Dermis microvascular lymphatic vessel endothelial cell (primary cell): Measurements from ENCODE around the gene FAM219A. TPM values are rescaled to one million over a fixed set of nuclear protein-coding genes. Genes with fewer than 3 reads are reported as not detected.
"Not testable (repeated sequence)": the region's sequence is repeated elsewhere in the genome, so short reads cannot be mapped to it uniquely, and the experiment has no call there.

ENCODE experiments used
- DNase-seq, 2 donors: peaks; one replicate each; pipeline versions ENCODE4 v3.0.0 to v3.0.0-alpha.2; 2010; ENCODE audit warnings: low read depth in 2 of 2
- total RNA-seq: library from RNA; depleted of rRNA; stranded (reverse); fragments of >200 nt; gene quantifications from 2 replicates; pipeline ENCODE4 v1.2.1, GENCODE V29; 2014

The FAM219A gene
- total RNA-seq, 1 donor from 2014 or later: 5.0 TPM

DNA sequence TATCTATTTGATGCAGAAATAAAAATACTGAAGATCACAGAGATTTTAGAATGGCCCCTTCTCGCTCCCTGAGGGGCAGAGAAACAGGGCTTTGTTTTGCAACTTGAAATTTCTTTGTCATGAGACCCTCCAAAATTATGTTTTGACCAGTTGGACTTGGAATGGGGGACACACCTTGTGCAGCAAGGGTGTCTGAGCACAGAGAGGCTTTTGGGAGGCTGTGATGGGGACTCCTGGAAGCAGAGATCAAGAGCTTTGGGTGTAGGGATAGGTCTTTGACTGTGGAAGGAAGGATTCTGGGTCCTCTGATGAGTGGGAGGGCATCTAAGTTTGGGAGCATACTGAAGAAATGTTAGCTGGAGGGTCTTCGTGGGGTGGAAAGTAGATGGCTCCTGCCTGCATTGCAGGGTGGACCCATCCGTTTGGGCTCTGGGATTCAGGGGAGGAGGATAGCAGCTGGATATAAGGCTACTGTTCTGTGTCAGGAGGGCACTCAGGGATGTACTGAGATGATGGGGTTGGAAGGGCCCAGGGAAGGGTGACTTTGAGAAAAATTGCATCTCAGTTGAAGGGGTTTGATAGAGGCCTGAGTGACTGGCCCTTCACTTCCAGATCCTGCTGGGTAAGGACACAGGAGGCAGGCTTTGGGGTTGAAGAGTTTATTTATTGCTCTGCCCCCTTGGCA lies 79.9 kb downstream of the FAM219A start:
- no peak for DNase-seq

GRCh38 chr9:34377404-34377746 lies 81.0 kb downstream of the FAM219A start:
- peak in 1 of 2 donors; percentile 18 for DNase-seq

- peak in 1 of 2 donors; percentile 88 for DNase-seq
Measured at GRCh38 chr9:34376596-34377403, 81.6 kb downstream of the FAM219A start, which contains the start of gene MYORG. TSS of gene MYORG (minus strand) at chr9:34376898. CDS start at chr9:34372943, 3,955 bp downstream.

- peak in 1 of 2 donors; percentile 56 for DNase-seq
Measured at GRCh38 chr9:34375901-34376595, 82.3 kb downstream of the FAM219A start.

DNA sequence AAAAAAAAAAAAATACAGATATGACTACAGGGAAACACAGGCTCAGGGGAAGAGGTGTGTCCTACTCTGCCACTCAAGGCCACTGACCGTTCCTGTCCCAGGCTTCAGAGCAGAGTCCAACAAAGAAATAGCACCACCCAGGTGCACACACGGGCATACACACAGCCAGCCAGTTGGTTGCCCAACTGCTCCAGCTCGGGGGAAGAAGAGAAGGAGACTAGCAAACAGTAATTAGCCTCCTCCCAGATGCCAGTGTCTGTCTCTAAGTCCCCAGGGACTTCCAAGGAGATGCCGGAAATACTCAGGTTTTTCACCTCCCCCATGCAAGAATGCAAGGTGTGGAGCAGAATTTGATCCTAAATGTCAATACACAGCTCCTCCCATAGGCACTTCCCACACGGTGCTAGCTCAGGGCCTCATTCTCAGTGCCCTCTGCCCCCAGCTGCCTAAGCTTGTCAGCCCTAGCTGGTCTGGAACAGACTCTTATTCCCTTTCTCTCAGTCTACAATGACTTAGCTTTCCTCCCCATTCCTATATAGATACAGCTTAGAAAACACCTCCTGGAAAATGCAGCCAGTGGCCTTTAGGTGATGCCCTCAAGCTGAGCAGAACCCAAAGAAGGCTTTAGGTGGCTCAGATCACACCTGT lies 83.3 kb downstream of the FAM219A start:
- no peak for DNase-seq

DNA sequence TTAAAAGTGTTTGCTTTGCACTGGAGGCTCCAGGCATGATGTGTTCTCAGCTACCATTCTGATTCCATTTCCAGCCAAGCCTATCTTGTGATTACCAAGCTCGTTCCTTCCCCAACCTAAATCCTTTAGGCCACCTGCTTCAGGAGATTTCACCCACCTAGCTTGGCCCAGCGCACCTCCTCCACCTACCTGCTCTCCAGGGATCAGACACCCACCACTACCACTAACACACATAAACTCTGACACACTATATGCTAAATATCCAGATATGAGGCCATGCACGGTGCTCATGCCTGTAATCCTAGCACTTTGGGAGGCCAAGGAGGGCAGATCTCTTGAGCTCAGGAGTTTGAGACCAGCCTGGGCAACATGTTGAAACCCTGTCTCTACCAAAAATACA lies 84.0 kb downstream of the FAM219A start:
- no peak for DNase-seq

- no peak for DNase-seq
Measured at GRCh38 chr9:34373749-34374148, 84.6 kb downstream of the FAM219A start.

GRCh38 chr9:34372467-34373011 lies 85.8 kb downstream of the FAM219A start:
- DNase-seq: no peak

DNA sequence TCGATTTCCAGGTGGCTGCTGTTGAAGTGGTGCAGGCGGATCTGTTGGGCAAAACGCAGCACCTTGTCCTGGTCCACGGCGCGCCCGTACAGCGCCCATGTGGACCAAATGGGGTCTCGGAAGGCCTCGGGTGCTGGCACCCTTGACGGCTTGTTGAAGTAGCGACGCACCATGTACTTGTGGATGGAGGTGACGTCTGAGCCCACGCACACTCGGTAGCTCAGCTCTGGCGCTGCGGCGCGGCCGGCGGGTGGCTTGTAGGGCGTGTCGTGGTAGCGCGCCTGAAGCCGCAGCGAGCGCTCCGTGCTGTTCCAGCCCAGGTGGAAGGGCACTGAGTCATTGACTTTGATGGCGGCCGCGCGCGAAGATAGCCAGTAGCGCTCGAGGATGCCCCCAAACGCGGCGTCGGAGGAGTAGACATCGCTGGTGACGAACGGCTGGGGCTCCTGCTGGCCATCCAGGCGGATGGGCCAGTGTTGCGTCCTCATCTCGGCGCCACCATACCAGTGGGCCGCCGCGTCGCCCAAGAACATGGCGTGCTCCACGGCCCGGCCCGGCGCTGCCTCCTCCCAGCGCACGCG lies 86.4 kb downstream of the FAM219A start:
- no peak for DNase-seq

- DNase-seq: no peak
Measured at GRCh38 chr9:34370970-34371880, 87.1 kb downstream of the FAM219A start.

- DNase-seq: no peak
Measured at GRCh38 chr9:34370335-34370969, 87.9 kb downstream of the FAM219A start.

DNA sequence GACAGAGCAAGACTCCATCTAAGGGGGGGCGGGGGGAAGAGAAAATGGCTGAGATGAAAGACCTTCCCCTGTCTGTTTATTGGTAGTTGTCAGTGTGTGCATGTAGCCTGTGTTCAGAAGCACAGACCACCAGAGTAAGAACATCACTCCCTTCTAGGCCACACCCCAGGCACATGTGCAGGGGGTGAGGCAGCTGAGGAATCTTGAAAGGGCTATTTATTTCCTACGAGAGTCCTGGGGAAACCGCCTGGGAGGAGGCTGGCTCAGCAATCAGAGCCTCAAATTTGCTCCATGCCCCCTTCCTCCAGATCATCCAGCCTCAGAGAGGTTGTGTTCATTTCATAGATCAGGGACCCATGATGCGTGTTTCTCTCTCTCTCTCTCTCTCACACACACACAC lies 88.7 kb downstream of the FAM219A start:
- no peak for DNase-seq

- not testable (repeated sequence) for DNase-seq
Measured at GRCh38 chr9:34368796-34369195, 89.6 kb downstream of the FAM219A start.

GRCh38 chr9:34367751-34368410 lies 90.5 kb downstream of the FAM219A start:
- DNase-seq: not testable (repeated sequence)

- DNase-seq: no peak
Measured at GRCh38 chr9:34366365-34366764, 92.0 kb downstream of the FAM219A start.

- no peak for DNase-seq
Measured at GRCh38 chr9:34365282-34365681, 93.1 kb downstream of the FAM219A start.

GRCh38 chr9:34363619-34364351 lies 94.6 kb downstream of the FAM219A start:
- DNase-seq: peak in 1 of 2 donors; percentile 44

GRCh38 chr9:34362614-34363214 lies 95.7 kb downstream of the FAM219A start:
- no peak for DNase-seq
